OCI-LY7 (cell line): Measurements from ENCODE around the gene SDHAF3. TPM values are rescaled to one million over a fixed set of nuclear protein-coding genes. Genes with fewer than 3 reads are reported as not detected.

Experiments
- BruUV-seq: library from RNA; stranded (reverse); fragments of 400-500 nt; replicated peaks from 2 replicates; lab custom pipeline; 2021; lab: Mats Ljungman, UMichigan
- CTCF ChIA-PET: fragments of 300-600 bp; sonication (Branson Sonifier 250); formaldehyde crosslinking; loops from one replicate; lab custom pipeline; 2022; ENCODE audit warnings: antibody characterized with exemption; ENCODE audit not compliant: unreplicated experiment; lab: Charles Lee
- POLR2A ChIA-PET: fragments of 300-600 bp; sonication (Branson Sonifier 250); formaldehyde crosslinking; loops from one replicate; lab custom pipeline; 2022; ENCODE audit warnings: antibody characterized with exemption; lab: Charles Lee
- DNase-seq: peaks from one replicate; pipeline ENCODE4 v3.0.0-alpha.2; 2015; ENCODE audit warnings: low spot score
- H2AFZ ChIP-seq: fragments of 200-600 bp; sonication (generic), shearing (Covaris generic); 2 replicates; pipeline ENCODE4 v1.6.1; 2014; ENCODE audit warnings: mild to moderate bottlenecking, antibody characterized with exemption, low read length, moderate library complexity
- H3K27ac ChIP-seq: fragments of 200-600 bp; sonication (generic); 2 replicates; pipeline ENCODE4 v1.5.1; 2014; ENCODE audit warnings: mixed run types, low read depth, mild to moderate bottlenecking, moderate library complexity, low read length, inconsistent platforms; ENCODE audit not compliant: poor library complexity, severe bottlenecking
- H3K36me3 ChIP-seq: fragments of 200-600 bp; sonication (generic); 2 replicates; pipeline ENCODE4 v1.6.1; 2014; ENCODE audit warnings: mild to moderate bottlenecking, antibody characterized with exemption, low read length, moderate library complexity, mixed read lengths; ENCODE audit not compliant: insufficient read depth
- H3K4me1 ChIP-seq: fragments of 200-600 bp; sonication (generic); 2 replicates; pipeline ENCODE4 v1.5.1; 2014; ENCODE audit warnings: mild to moderate bottlenecking, low read length; ENCODE audit not compliant: insufficient read depth, poor library complexity, severe bottlenecking
- H3K4me2 ChIP-seq: fragments of 200-600 bp; sonication (generic); 2 replicates; pipeline ENCODE4 v1.6.1; 2014; ENCODE audit warnings: mild to moderate bottlenecking, low read length
- H3K4me3 ChIP-seq: fragments of 200-600 bp; sonication (generic); 2 replicates; pipeline ENCODE4 v1.5.1; 2014; ENCODE audit warnings: mild to moderate bottlenecking, low read depth, low read length; ENCODE audit not compliant: poor library complexity, severe bottlenecking
- H3K79me2 ChIP-seq: fragments of 200-600 bp; sonication (generic); 2 replicates; pipeline ENCODE4 v1.6.1; 2016; ENCODE audit warnings: low read depth, mild to moderate bottlenecking, low read length, moderate library complexity, mixed read lengths; ENCODE audit not compliant: insufficient read depth
- H3K9me2 ChIP-seq: fragments of 200-600 bp; sonication (generic); 2 replicates; pipeline ENCODE4 v1.6.1; 2016; ENCODE audit warnings: mild to moderate bottlenecking, low read length, mixed read lengths; ENCODE audit not compliant: insufficient read depth
- H3K9me3 ChIP-seq: fragments of 200-600 bp; sonication (generic); 2 replicates; pipeline ENCODE4 v1.6.1; 2014; ENCODE audit warnings: mild to moderate bottlenecking, mixed run types, low read length, mixed read lengths
- H4K20me1 ChIP-seq: fragments of 200-600 bp; sonication (generic); 2 replicates; pipeline ENCODE4 v1.6.1; 2014; ENCODE audit warnings: mild to moderate bottlenecking, antibody characterized with exemption, low read length, moderate library complexity, mixed read lengths; ENCODE audit not compliant: insufficient read depth
- CTCF ChIP-seq: fragments of 200-600 bp; sonication (generic); conservative IDR thresholded peaks from 2 replicates; pipeline ENCODE4 v1.5.1; 2014; ENCODE audit warnings: mild to moderate bottlenecking, antibody characterized with exemption, low read length, moderate library complexity, mixed read lengths
- EZH2phosphoT487 ChIP-seq: fragments of 200-600 bp; sonication (generic); IDR thresholded peaks from 2 replicates; pipeline ENCODE4 v1.6.1; 2018; ENCODE audit warnings: low read depth, borderline replicate concordance, mild to moderate bottlenecking, mixed run types, antibody characterized with exemption, low read length, moderate library complexity, mixed read lengths
- intact Hi-C: fragments of 100-400 bp; cut with micrococcal nuclease; formaldehyde crosslinking; loops from one replicate; pipeline ENCODE4 v1.10.0; 2022; ENCODE audit not compliant: unreplicated experiment
- total RNA-seq, 2 experiments: library from RNA; depleted of rRNA in 1 of 2; stranded (reverse); fragments of >200 nt in 1 of 2; shearing (Covaris generic) in 1 of 2; gene quantifications; 2 replicates each; pipeline ENCODE4 v1.2.3, GENCODE V29; 2014 to 2022

Gene SDHAF3
- total RNA-seq, 2 experiments from 2014 or later: 27.9 to 30.6 TPM

GRCh38 chr7:97081521-97082300 is 35.8 kb upstream of the SDHAF3 start:
- no peak overlapping the region for H3K27ac ChIP-seq
- no peak for DNase-seq
- H3K36me3 ChIP-seq: no peaks in the 10 kb centered on the region
- no peaks in the 10 kb centered on the region for H3K9me3 ChIP-seq
- H3K4me1 ChIP-seq: no peaks in the 10 kb centered on the region
- H3K4me2 ChIP-seq: no peak overlapping the region
- no peak overlapping the region for H2AFZ ChIP-seq
- BruUV-seq: no TSS peak
- intact Hi-C loops: no loop called here
- no peak overlapping the region for H3K4me3 ChIP-seq
- H4K20me1 ChIP-seq: no peaks in the 10 kb centered on the region
- no peaks in the 10 kb centered on the region for H3K9me2 ChIP-seq
- TF ChIP-seq CTCF (no peak), EZH2phosphoT487 (no peak)
- H3K79me2 ChIP-seq: no peaks in the 10 kb centered on the region
- CTCF ChIA-PET: no interaction called here
- POLR2A ChIA-PET: interaction anchor here (1.2 kb wide), 1 partner anchor 8 kb away, joined by 4 read pairs; no protein-coding TSS in a partner anchor

GRCh38 chr7:97088364-97088763 is 29.1 kb upstream of the SDHAF3 start:
- Histone ChIP-seq H3K4me1 (no peaks in the 10 kb centered on the region), H3K36me3 (no peaks in the 10 kb centered on the region), H3K4me3 (no peak overlapping the region), H3K9me2 (no peaks in the 10 kb centered on the region), H3K79me2 (no peaks in the 10 kb centered on the region), H3K9me3 (no peaks in the 10 kb centered on the region), H4K20me1 (no peaks in the 10 kb centered on the region), H2AFZ (no peak overlapping the region), H3K27ac (no peak overlapping the region), H3K4me2 (no peak overlapping the region)
- no peak for DNase-seq
- POLR2A ChIA-PET: no interaction called here
- BruUV-seq: no TSS peak
- no peak for TF ChIP-seq EZH2phosphoT487
- TF ChIP-seq CTCF: no peak
- CTCF ChIA-PET: no interaction called here
- intact Hi-C loops: no loop called here

DNA sequence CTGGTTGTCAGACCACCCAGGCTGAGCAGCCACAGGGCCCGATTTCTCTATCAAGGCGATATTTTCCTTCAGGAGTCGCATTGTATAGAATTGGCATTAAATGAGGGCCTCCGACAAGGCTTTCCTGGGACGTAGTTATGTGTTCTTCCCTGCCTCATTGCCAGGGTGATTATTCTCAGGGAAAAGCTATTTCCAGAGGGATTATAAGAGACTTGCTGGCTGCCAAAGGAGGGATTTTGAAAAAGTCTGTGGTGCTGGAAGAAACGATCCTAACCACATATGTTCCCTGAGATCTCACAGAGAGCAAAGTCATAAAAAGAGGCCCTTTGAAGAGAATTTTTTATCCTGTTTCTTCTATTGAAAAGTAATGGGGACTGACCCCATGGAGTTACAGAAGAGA is 27.7 kb upstream of the SDHAF3 start:
- Histone ChIP-seq H4K20me1 (no peaks in the 10 kb centered on the region), H3K9me3 (no peaks in the 10 kb centered on the region), H3K4me2 (no peak overlapping the region), H3K27ac (no peak overlapping the region), H3K4me1 (no peaks in the 10 kb centered on the region), H3K36me3 (no peaks in the 10 kb centered on the region), H3K4me3 (no peak overlapping the region), H2AFZ (no peak overlapping the region), H3K9me2 (no peaks in the 10 kb centered on the region), H3K79me2 (no peaks in the 10 kb centered on the region)
- ChIA-PET POLR2A (interaction anchor here (0.6 kb wide), 1 partner anchor 8 kb away, joined by 4 read pairs; no protein-coding TSS in a partner anchor), CTCF (no interaction called here)
- no peak for TF ChIP-seq CTCF
- no peak for TF ChIP-seq EZH2phosphoT487
- BruUV-seq: no TSS peak
- intact Hi-C loops: no loop called here
- no peak for DNase-seq
